Endothelial cell of umbilical vein (primary cell): ENCODE measurements around the gene SPAG6. TPM values are rescaled to one million over a fixed set of nuclear protein-coding genes. Genes with fewer than 3 reads are reported as not detected.

Experiments used
- BruUV-seq: library from RNA; stranded (reverse); fragments of 400-500 nt; replicated peaks from 2 replicates; lab custom pipeline; 2021; lab: Mats Ljungman, UMichigan
- CTCF ChIA-PET: fragments of 300-600, 350-600 bp; sonication (Branson Sonifier 250); formaldehyde crosslinking; loops from one replicate; lab custom pipeline; 2021; ENCODE audit warnings: antibody characterized with exemption, inconsistent platforms; lab: Charles Lee
- POLR2A ChIA-PET: fragments of 300-600, 350-600 bp; sonication (Branson Sonifier 250); formaldehyde crosslinking; loops from one replicate; lab custom pipeline; 2021; ENCODE audit warnings: antibody characterized with exemption, inconsistent platforms; lab: Charles Lee
- DNase-seq: peaks from one replicate; pipeline ENCODE4 v3.0.0-alpha.2; 2011; ENCODE audit warnings: low read depth, low spot score
- FAIRE-seq: peaks from 2 replicates; lab custom pipeline; 2011; peaks lifted over from hg19 to GRCh38; lab: Jason Lieb, UNC
- H2AFZ ChIP-seq: 2 replicates; pipeline ENCODE4 v1.6.0; 2012; ENCODE audit warnings: low read depth, low read length, control low read depth, inconsistent platforms
- H3K27ac ChIP-seq: 2 replicates; pipeline ENCODE4 v1.5.1; 2011; ENCODE audit warnings: low read depth, mild to moderate bottlenecking, control low read depth, low read length, moderate library complexity; ENCODE audit not compliant: insufficient read depth
- H3K27me3 ChIP-seq, 2 experiments: 2 replicates each; pipeline versions ENCODE4 v1.6.0 to v1.6.1; 2011; ENCODE audit warnings: low read length in 2 of 2, mixed read lengths in 1 of 2; ENCODE audit not compliant: control insufficient read depth in 2 of 2, insufficient read depth in 2 of 2
- H3K36me3 ChIP-seq, 2 experiments: 2 replicates in 1 of 2; 3 replicates in 1 of 2; pipeline ENCODE4 v1.5.1; 2011; ENCODE audit warnings: low read length in 2 of 2, mild to moderate bottlenecking in 1 of 2, moderate library complexity in 1 of 2; ENCODE audit not compliant: control insufficient read depth in 2 of 2, insufficient read depth in 2 of 2; ENCODE audit errors: extremely low read depth in 1 of 2
- H3K4me1 ChIP-seq: 3 replicates; pipeline ENCODE4 v1.5.1; 2011; ENCODE audit warnings: mild to moderate bottlenecking, low read length; ENCODE audit not compliant: control insufficient read depth, insufficient read depth; ENCODE audit errors: extremely low read depth
- H3K4me2 ChIP-seq: 2 replicates; pipeline ENCODE4 v1.6.1; 2011; ENCODE audit warnings: low read length, control low read depth, mixed read lengths; ENCODE audit not compliant: insufficient read depth
- H3K4me3 ChIP-seq, 3 experiments: fragments of 200-600 bp in 1 of 3; sonication (generic), shearing (Covaris generic) in 1 of 3; replicated peaks in 1 of 3; 2 replicates each; pipeline ENCODE4 v1.5.1; 2011 to 2016; ENCODE audit warnings: control low read depth in 3 of 3, low read length in 3 of 3, mild to moderate bottlenecking in 2 of 3, inconsistent platforms in 1 of 3, low read depth in 1 of 3, moderate library complexity in 1 of 3; ENCODE audit not compliant: insufficient read depth in 1 of 3
- H3K79me2 ChIP-seq: 2 replicates; pipeline ENCODE4 v1.6.0; 2012; ENCODE audit warnings: low read length, inconsistent platforms; ENCODE audit not compliant: control insufficient read depth, insufficient read depth
- H3K9ac ChIP-seq: replicated peaks from 2 replicates; pipeline ENCODE3; 2011; ENCODE audit warnings: low read length, control low read depth; ENCODE audit not compliant: insufficient read depth; ENCODE audit errors: extremely low read depth
- H3K9me1 ChIP-seq: replicated peaks from 3 replicates; pipeline ENCODE4 v1.6.0; 2011; ENCODE audit warnings: mild to moderate bottlenecking, low read length; ENCODE audit not compliant: control insufficient read depth, insufficient read depth; ENCODE audit errors: extremely low read depth
- H3K9me3 ChIP-seq: replicated peaks from 2 replicates; pipeline ENCODE4 v1.5.1; 2012; ENCODE audit warnings: low read length, inconsistent platforms; ENCODE audit not compliant: control insufficient read depth, insufficient read depth
- H4K20me1 ChIP-seq: replicated peaks from 2 replicates; pipeline ENCODE3; 2011; ENCODE audit warnings: mild to moderate bottlenecking, low read length; ENCODE audit not compliant: control insufficient read depth, insufficient read depth; ENCODE audit errors: extremely low read depth
- EZH2 ChIP-seq: IDR thresholded peaks from 2 replicates; pipeline ENCODE4 v1.6.1; 2012; ENCODE audit warnings: borderline replicate concordance, low read depth, mild to moderate bottlenecking, moderate library complexity, low read length, inconsistent platforms; ENCODE audit not compliant: severe bottlenecking
- FOS ChIP-seq: IDR thresholded peaks from 2 replicates; pipeline ENCODE4 v1.6.1; 2011; ENCODE audit warnings: mild to moderate bottlenecking, low read length, moderate library complexity, borderline replicate concordance; ENCODE audit not compliant: insufficient read depth
- GATA2 ChIP-seq: IDR thresholded peaks from 2 replicates; pipeline ENCODE4 v1.7.0; 2011; ENCODE audit warnings: low read depth, mild to moderate bottlenecking, moderate library complexity, mixed read lengths, low read length; ENCODE audit not compliant: insufficient read length, insufficient read depth
- JUN ChIP-seq: IDR thresholded peaks from 2 replicates; pipeline ENCODE4 v1.6.1; 2011; ENCODE audit warnings: borderline replicate concordance, low read depth; ENCODE audit not compliant: insufficient read length, insufficient read depth
- MYC ChIP-seq: IDR thresholded peaks from one replicate; pipeline ENCODE4 v1.6.1; 2011; ENCODE audit warnings: mild to moderate bottlenecking, low read depth, low read length
- POLR2A ChIP-seq: IDR thresholded peaks from 2 replicates; pipeline ENCODE4 v1.6.1; 2012; ENCODE audit warnings: low read depth, mild to moderate bottlenecking, control low read depth, low read length
- POLR2AphosphoS5 ChIP-seq: IDR thresholded peaks from 2 replicates; pipeline ENCODE4 v1.6.1; 2012; ENCODE audit warnings: low read depth, mild to moderate bottlenecking, control low read depth, low read length, moderate library complexity; ENCODE audit not compliant: insufficient read depth
- dilution Hi-C: fragments of 300-500 bp; cut with MboI; formaldehyde crosslinking; loops from one replicate; pipeline ENCODE4 v1.15.0; 2019; ENCODE audit warnings: low sequenced_read_pairs; ENCODE audit not compliant: extremely low pct_ligation_motif_present
- intact Hi-C: fragments of 100-400 bp; cut with micrococcal nuclease; formaldehyde crosslinking; loops from one replicate; pipeline ENCODE4 v1.10.0; 2022
- polyA plus RNA-seq, 4 experiments: library from polyadenylated mRNA; depleted of rRNA in 3 of 4; stranded (reverse) in 3 of 4; unstranded in 1 of 4; fragments of >200 nt; gene quantifications; 2 replicates each; pipeline versions ENCODE4 v1.2.1 to v1.2.3, GENCODE V29; 2011 to 2012; ENCODE audit warnings: missing spikeins in 1 of 4
- total RNA-seq: library from RNA; stranded (reverse); gene quantifications from 2 replicates; pipeline ENCODE4 v1.2.3, GENCODE V29; 2021
- TF ChIP-seq, protein P1 (sequence below): IDR thresholded peaks from 2 replicates; pipeline ENCODE4 v1.6.1; 2011; ENCODE audit not compliant: insufficient read depth, insufficient read length
- TF ChIP-seq, protein P2 (sequence below), 2 donors: IDR thresholded peaks; 1 replicate in 1 of 2; 2 replicates in 1 of 2; pipeline ENCODE4 v1.5.1; 2011; ENCODE audit warnings: low read length in 2 of 2, mild to moderate bottlenecking in 2 of 2, moderate library complexity in 2 of 2, control low read depth in 1 of 2, inconsistent platforms in 1 of 2, low read depth in 1 of 2; ENCODE audit not compliant: insufficient read depth in 1 of 2; ENCODE audit errors: extremely low read depth in 1 of 2

Gene SPAG6
- total and polyA plus RNA-seq, 2 donors (not counting 3 experiments of a cell fraction or from before 2014, with no cell fraction given): not detected

DNA sequence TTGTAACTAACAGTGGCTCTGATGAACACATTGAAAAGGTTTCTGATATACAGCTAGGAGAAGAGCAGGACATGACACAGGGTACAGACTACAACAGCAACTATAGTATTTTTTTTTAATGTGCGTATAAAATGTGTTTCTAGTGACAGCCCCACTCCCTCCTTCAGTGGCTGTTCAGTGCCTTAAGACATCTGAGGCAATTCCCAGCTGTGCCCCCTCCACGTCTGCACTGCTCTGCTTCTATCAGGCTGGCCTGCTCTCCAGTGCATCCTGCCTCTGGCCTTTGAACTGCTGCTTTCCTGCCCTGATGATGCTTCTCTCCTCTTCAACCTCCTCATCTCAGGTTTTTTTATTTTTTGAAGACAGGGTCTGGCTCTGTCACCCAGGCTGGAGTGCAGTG is 111.2 kb downstream of the SPAG6 start:
- Histone ChIP-seq H3K27me3 (peaks cover 3 to 5% of the 10 kb centered on the region in 2 experiments), H2AFZ (no peak overlapping the region), H3K36me3 (no peaks in the 10 kb centered on the region), H3K9me1 (no peaks in the 10 kb centered on the region), H3K4me3 (no peak overlapping the region), H3K79me2 (no peaks in the 10 kb centered on the region), H3K4me2 (no peak overlapping the region), H3K9me3 (no peaks in the 10 kb centered on the region), H3K4me1 (no peaks in the 10 kb centered on the region), H4K20me1 (no peaks in the 10 kb centered on the region), H3K9ac (no peak overlapping the region), H3K27ac (no peak overlapping the region)
- CTCF ChIA-PET: no interaction called here
- POLR2A ChIA-PET: no interaction called here
- BruUV-seq: no TSS peak
- FAIRE-seq: no peak
- DNase-seq: no peak
- intact Hi-C loops (no loop called here), dilution Hi-C loops (no loop called here)
- TF ChIP-seq POLR2A (no peak), EZH2 (no peak), FOS (no peak), POLR2AphosphoS5 (no peak), MYC (no peak), JUN (no peak), GATA2 (no peak)
- TF ChIP-seq, protein P1, sequence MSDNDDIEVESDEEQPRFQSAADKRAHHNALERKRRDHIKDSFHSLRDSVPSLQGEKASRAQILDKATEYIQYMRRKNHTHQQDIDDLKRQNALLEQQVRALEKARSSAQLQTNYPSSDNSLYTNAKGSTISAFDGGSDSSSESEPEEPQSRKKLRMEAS: no peak
- TF ChIP-seq, protein P2, sequence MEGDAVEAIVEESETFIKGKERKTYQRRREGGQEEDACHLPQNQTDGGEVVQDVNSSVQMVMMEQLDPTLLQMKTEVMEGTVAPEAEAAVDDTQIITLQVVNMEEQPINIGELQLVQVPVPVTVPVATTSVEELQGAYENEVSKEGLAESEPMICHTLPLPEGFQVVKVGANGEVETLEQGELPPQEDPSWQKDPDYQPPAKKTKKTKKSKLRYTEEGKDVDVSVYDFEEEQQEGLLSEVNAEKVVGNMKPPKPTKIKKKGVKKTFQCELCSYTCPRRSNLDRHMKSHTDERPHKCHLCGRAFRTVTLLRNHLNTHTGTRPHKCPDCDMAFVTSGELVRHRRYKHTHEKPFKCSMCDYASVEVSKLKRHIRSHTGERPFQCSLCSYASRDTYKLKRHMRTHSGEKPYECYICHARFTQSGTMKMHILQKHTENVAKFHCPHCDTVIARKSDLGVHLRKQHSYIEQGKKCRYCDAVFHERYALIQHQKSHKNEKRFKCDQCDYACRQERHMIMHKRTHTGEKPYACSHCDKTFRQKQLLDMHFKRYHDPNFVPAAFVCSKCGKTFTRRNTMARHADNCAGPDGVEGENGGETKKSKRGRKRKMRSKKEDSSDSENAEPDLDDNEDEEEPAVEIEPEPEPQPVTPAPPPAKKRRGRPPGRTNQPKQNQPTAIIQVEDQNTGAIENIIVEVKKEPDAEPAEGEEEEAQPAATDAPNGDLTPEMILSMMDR (IDR thresholded peaks at IDR 0.05; ENCODE audit: extremely low read depth in 1 of 2, insufficient read depth in 1 of 2, low read depth in 1 of 2, low read length in 2 of 2): no peak
